ENCODE data around the gene R3HDM2.
"Not testable (repeated sequence)": the region's sequence is repeated elsewhere in the genome, so short reads cannot be mapped to it uniquely, and the experiment has no call there.

The R3HDM2 gene

DNA sequence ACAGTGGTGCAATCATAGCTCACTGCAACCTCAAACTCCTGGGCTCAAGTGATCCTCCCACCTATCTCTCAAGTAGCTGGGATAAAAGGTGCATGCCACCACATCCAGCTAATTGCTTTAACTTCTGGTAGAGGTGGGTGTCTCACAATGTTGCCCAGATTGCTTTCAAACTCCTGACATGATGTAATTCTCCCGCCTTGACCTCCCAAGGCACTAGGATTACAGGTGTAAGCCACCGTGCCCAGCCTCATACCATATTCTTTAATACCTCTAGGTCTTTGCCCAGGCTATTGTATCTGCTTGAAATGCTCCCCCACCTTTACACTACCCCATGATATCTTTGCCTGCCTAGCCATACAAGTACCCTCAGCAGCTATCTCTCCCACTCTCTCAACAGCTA, 11.3 kb downstream of the R3HDM2 start:
- no peak for DNase-seq

DNA sequence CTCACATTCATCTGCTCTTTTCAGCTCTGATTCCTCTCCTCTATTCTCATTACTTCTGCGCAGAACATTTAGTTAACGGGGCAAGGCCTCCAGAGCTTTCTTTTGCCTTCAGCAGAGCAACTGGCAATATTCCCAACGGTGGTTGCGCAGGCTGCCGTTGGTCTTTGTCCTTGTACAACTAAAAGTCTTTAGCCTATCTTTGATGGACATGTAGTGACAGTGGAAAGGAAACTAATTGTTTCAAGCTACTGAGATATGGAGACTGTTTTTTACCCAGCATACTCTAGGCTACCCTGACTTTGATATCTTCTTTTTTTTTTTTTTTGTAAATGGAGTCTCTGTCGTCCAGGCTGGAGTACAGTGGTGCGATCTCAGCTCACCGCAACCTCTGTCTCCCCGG, 12.6 kb downstream of the R3HDM2 start:
- DNase-seq = no peak

DNA sequence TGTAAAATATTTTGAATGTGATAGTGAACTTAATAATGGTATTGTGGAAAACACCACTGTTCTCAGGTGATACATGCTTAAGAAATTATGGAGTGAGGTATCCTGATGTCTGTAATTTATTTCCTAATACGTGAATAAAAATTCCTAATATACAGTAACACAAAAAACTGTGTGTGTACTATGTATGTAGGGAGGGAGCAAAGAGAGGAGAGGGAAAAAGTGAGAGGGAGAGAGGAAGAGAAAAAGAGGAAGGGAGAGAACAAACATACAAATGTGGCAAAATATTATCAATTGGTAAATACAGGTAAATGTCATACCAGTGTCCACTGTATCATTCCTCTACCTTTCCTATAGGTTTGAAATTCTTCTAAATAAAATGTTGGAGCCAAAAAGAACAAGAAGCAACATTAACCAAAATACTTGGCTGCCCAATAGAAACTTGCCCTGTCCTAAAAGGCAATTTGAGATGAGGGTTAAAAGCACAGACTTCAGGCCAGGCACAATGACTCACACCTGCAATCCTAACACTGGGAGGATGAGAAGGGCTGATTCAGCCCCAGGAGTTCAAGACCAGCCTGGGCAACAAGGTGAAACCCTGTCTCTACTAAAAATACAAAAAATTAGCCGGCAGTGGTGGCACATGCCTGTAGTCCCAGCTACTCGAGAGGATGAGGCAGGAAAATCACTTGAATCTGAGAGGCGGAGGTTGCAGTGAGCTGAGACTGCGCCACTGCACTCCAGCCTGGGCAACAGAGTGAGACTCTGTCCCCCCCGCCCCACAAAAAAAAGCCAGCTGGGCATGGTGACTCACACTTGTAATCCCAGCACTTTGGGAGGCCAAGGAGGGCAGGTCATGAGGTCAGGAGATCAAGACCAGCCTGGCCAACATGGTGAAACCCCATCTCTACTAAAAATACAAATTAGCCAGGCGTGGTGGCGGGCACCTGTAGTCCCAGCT, 14.5 kb downstream of the R3HDM2 start:
- no peak for DNase-seq

DNA sequence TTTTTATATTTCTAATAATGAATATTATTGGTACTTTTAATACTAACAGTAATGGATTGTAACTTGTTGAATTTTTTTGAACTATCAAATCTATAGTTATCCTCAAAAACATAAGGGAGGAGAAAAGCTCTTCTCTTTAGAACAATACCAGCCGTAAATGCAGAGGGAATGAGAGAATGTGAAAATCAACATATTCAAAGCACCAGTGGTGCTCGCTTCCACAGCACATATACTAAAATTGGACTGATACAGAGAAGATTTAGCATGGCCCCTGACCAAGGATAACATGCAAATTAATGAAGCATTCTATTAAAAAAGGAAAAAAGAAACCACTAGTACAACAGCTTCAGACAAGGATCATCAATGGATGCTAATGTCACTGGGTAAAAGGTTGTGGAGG, 15.8 kb downstream of the R3HDM2 start:
- no peak for DNase-seq

DNA sequence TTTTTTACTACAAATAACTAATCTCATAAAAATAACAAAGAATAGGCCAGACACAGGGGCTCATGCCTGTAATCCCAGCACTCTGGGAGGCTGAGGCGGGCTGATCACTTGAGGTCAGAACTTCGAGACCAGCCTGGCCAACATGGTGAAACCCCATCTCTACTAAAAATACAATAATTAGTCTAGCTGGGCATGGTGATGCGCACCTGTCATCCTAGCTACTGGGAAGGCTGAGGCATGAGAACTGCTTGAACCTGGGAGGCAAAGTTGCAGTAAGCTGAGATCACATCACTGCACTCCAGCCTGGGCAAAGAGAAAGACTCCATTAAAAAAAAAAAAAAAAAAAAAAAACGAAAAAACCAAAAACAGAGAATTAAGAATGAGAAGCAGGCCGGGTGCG, 16.7 kb downstream of the R3HDM2 start:
- not testable (repeated sequence) for DNase-seq

DNA sequence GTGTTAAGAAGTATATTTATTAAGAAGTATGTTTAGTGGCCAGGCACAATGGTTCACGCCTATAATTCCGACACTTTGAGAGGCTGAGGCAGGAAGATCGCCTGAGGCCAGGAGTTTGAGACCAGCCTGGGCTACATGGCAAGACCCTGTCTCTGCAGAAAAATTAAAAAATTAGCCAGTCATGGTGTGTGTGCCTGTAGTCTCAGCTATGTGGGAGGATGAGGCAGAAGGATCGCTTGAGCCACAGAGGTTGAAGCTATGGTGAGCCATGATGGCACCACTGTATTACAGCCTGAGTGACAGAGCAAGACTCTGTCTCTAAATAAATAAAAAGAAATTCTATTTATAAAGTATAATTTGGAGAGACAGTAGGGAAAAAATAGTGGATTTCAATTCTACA, 20.3 kb downstream of the R3HDM2 start:
- no peak for DNase-seq

DNA sequence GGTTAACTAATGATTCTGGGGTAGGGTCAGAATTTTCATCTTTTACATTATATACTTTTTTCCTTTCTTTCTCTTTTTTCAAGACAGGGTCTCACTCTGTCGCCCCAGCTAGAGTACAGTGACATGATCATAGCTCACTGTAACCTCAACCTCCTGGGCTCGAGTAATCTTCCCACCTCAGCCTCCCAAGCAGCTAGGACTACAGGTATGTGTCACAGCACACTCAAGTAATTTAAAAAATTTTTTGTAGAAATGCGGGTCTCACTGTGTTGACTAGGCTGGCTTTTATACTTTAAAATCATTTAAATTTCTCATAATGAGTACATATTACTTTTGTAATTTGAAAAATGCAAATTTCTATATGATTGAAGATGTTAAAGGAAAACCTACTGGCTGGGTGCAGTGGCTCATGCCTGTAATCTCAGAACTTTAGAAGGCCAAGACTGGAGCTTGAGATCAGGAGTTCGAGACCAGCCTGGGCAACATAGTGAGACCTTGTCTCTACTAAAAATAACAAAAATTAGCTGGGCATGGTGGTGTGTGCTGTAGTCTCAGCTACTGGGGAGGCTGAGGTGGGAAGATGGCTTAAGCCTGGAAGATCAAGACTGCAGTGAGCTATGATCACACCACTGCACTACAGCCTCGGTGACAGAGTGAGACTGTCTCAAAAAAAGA, 25.7 kb downstream of the R3HDM2 start:
- DNase-seq = no peak

DNA sequence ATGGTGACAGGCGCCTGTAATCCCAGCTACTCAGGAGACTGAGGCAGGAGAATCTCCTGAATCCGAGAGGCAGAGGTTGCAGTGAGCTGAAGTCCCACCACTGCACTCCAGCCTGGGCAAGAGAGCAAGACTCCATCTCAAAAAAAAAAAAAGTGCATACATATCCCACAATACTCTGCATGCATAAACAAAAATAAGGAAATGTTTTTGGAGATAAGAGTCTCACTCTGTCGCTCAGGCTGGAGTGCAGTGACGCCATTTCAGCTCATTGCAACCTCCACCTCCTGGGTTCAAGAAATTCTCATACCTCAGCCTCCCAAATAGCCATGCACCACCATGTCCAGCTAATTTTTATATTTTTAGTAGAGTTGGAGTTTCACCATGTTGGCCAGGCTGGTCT, 28.7 kb downstream of the R3HDM2 start:
- not testable (repeated sequence) for DNase-seq

DNA sequence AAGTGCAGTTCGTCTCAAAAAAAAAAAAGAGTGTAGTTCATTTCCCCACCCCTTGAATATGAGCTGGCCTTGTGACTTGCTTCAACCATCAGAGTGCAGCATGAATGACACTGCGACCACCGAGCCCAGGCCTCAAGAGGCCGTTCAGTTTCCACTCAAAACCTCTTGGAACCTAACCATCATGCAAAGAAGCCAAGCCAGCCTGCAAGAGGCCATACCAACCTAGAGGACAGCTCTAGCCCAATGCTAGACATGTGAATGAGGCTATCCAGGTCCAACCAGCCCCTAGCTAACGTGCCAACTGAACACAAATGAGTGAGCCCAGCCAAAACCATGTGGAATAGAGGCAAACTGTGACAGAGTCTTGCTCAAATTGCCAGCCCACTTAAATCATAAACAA, 29.7 kb downstream of the R3HDM2 start:
- DNase-seq = no peak

DNA sequence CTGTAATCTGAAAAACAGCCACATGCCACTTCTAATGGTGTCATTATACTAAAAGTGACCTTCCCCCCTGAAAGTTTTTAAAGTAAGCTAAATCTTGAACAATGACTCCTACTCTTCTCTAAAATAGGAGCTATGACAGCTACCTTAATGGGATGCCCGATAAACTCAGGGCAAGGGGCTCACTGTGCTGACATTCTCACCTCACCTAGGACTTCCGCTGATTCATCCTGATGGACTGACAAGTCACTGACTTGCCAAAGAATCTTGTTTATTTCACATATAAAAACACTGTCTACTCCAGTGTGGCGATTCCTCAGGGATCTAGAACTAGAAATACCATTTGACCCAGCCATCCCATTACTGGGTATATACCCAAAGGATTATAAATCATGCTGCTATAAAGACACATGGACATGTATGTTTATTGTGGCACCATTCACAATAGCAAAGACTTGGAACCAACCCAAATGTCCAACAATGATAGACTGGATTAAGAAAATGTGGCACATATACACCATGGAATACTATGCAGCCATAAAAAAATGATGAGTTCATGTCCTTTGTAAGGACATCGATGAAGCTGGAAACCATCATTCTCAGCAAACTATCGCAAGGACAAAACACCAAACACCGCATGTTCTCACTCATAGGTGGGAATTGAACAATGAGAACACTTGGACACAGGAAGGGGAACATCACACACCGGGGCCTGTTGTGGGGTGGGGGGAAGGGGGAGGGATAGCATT, 31.0 kb downstream of the R3HDM2 start:
- DNase-seq = not testable (repeated sequence)

DNA sequence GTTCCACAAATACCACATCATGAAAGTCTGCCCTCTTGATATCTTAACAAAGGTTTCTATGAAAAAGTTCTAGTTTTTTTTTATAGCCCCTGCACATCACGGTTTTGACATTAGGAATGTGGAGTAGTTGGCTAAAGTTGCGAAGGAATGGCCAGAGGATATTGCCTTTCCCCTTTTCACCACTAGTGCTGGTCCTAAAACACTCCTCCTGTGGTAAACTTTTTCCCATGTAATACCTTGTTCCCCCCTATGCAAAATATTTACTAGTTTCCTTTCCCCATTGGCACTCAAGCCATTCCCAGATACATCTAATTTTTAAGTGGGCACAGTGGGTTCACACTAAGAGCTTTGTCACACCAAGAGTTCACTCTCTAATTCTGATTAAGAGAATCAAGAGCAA, 33.4 kb downstream of the R3HDM2 start:
- DNase-seq = no peak

DNA sequence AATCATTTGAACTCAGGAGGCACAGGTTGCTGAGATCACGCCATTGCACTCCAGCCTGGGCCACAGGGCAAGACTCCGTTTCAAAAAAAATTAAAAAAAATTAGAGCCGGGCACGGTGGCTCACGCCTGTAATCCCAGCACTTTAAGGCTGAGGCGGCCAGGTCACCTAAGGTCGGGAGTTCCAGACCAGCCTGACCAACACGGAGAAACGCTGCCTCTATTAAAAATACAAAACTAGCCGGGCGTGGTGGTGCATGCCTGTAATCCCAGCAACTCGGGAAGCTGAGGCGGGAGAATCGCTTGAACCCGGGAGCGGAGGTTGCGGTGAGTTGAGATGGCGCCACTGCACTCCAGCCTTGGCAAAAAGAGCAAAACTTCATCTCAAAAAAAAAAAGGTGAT, 35.7 kb downstream of the R3HDM2 start:
- DNase-seq = no peak

DNA sequence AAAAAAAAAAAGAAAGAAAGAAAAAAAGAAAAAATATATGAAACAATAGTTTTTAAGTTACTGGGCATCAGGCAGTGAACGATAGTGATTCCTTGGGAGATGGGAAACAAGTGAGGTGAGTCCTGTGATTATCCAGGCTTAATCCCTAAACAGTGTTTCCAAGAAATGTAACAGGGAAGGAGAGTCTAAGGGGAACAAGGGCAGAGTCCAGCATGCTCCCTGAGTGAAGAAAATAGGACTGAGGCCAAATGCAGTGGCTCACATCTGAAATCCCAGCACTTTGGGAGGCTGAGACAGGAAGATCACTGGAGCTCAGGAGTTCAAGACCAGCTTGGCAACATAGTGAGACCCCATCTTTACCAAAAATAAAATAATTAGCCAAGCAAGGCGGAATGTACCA, 40.7 kb downstream of the R3HDM2 start:
- DNase-seq = no peak

DNA sequence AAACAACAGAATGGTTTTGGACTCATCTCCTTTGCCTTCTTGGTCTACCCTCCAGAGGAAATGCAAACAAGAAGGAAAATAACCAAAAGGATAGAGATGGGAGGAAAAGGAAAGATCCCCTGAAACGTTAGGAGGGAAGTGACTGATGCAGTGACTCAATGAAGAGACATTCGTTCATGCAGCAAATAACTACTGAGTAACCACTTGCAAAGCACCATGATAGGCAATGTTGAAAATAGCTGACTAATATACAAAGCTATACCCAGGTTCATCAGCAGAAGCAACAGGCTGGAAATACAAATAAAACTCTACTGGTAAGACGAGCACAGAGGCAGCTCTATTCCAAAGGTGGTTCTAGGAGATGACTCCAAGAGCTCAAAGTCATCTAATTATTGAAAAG, 41.8 kb downstream of the R3HDM2 start:
- DNase-seq = no peak

DNA sequence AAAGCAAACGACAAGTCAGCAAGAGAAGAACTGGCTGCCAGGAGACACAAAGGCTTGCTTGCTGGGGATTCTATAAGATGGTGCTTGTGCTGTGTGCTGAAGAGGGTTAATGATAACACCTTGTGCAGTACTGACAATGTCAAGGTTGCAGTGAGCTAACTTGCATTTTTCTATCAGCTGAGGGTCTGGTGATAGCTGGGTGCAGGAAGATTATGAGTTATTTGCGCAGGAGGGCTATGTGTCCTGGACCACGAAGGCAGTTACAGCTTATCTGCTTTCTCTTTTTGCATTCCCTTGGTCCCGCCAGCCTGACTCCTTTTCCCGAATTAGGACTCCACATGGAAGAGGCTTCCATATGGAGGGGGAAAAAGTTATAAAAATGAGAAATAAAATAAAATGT, 42.4 kb downstream of the R3HDM2 start:
- DNase-seq = no peak

DNA sequence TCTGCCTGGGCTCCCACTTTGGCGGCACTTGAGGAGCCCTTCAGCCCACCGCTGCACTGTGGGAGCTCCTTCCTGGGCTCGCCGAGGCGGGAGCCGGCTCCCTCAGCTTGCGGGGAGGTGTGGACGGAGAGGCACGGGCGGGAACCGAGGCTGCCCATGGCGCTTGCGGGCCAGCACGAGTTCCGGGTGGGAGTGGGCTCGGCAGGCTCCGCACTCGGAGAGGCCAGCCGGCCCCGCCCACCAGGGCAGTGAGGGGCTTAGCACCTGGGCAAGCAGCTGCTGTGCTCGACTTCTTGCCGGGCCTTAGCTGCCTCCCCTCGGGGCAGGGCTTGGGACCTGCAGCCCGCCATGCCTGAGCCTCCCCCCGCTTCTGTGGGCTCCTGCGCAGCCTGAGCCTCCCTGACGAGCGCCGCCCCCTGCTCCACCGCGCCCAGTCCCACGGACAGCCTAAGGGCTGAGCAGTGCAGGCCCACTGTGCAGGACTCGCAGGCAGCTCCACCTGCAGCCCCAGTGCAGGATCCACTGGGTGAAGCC, 44.6 kb downstream of the R3HDM2 start:
- DNase-seq = no peak

DNA sequence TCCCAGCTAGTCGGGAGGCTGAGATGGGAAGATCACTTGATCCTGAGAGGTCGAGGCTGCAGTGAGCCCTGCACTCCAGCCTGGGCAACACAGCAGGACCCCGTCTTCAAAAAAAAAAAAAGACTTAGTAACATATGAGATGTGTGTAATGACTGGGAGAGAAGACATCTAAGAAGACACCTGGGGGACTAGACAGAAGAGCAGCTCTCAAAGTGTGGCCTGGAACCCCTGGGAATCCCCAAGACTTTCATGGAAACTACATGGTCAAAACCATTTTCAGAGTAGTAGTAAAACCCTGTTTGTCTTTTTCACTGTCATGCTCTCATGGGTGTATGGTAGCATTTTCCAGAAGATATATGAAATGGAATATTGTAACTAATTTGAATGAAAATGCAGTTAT, 45.3 kb downstream of the R3HDM2 start:
- DNase-seq = no peak

DNA sequence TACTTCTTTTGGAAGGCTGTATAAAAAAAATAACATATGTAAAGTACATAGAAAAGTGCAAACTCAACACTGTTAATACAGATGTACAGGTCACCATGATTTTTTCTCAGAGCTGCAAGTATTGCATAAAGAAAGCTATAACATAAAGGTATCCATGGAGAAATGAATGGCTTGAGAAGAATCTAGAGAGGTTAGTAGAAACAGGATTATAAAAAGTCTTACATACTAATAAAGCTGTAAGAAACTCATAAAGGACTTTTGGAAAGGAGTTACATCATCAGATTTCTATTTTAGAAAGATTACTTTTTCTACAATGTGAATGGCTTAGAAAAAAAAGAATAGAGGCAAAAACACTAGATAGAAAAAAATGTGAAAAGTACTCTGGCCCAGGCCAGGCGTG, 46.4 kb downstream of the R3HDM2 start:
- no peak for DNase-seq

DNA sequence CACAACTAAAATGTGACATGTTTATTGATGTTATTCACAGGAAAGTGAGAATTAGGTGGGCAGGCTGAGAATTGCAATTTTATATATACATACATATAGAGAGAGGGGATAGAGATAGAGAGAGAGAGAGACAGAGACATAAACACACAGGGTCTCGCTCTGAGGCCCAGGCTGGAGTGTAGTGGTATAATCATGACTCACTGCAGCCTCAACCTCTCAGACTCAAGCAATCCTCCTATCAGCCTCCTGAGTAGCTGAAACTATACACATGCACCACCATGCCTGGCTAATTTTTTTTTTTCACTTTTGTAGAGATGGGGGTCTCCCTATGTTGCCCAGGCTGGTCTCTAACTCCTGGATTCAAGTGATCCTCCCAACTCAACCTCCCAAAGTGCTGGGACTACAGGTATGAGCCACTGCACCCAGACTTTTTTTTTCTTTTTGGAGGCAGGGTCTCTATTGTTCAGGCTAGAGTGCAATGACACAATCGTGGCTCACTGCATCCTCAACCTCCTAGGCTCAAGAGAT, 49.1 kb downstream of the R3HDM2 start:
- no peak for DNase-seq

DNA sequence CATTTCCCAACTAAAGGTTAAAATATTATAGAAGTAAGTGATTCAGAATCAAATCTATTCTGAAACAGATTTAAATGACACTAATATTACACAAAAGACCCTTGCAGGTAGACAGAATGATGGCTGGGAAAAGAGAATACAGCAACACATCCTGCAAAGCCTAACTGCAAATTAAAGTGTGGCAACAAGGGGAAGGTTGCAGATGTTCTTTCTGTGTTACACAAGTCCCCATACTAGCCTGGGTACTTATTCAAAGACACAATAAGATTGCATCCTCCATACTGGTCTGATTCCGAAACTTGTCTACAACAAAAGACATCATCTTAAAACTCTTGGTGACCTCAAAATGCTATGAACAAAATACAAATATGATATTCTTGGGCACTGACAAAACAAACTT, 50.5 kb downstream of the R3HDM2 start:
- no peak for DNase-seq

DNA sequence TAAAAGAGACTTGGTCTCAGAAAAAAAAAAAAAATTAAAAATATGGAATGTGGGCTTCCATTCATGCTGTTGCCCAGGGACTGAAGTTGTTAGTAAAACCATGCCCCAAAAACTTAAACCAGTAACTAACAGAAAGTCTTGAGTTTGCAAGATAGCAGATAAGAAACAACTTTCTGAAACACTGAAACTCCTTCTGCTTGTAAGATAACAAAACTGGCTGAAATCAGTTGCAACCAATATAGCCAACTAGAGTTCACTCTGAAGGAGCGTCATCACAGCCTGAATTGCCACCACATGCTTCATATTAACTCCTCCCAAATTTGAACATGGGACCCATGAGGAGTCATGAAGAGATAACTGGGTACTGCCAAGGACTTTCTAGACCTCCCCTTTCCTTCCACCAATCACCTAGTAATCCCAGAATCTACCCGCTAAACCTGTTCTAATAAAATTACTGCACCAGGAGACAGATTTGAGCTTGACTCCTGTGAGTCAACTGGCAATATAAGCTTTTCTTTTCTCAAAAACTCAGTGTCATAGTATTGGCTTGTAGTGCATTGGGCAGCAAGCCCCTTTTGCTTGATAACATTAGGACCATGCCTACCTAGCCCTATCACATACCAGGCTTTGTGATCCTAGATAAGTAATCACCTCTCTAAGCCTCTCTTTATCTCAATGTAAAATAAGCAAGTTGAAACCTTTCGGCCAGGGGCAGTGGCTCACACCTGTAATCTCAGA, 53.6 kb downstream of the R3HDM2 start:
- DNase-seq = no peak

DNA sequence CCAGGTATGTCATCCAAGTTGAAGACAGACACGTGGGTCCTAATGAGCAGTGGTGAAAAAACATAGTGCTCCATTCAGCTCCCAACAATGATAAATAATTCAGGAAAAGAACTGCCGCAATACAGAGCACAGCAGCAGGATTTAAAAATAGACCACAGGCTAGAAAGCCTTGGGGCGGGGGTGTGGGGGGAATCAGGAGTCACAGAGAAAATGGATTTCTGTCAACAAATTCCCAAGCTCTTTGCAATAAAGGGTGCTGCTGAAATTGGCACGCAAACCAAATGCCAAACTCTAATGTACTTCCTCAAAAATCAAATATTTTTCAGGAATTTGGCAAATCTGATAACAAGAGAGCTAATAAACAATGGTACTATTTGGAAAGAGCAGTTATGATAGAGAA, 58.6 kb downstream of the R3HDM2 start:
- no peak for DNase-seq
